AG04450 (cell line): ENCODE measurements around the gene SUMF2. TPM values are rescaled to one million over a fixed set of nuclear protein-coding genes. Genes with fewer than 3 reads are reported as not detected.

Experiments used
- CTCF ChIA-PET: fragments of 300-600, 350-600 bp; formaldehyde crosslinking; extraction: SDS; loops from one replicate; lab custom pipeline; 2022; ENCODE audit warnings: antibody characterized with exemption, inconsistent platforms; lab: Charles Lee
- POLR2A ChIA-PET: fragments of 350-600 bp; formaldehyde crosslinking; extraction: SDS; loops from one replicate; lab custom pipeline; 2021; ENCODE audit warnings: antibody characterized with exemption, inconsistent platforms; lab: Yijun Ruan, JAX
- DNase-seq: peaks from one replicate; pipeline ENCODE4 v3.0.0-alpha.2; 2011; ENCODE audit warnings: low read depth, low spot score
- H3K27ac ChIP-seq: one replicate; pipeline ENCODE4 v1.5.1; 2012; ENCODE audit warnings: low read depth, low read length, control low read depth
- H3K27me3 ChIP-seq: one replicate; pipeline ENCODE4 v1.6.0; 2012; ENCODE audit warnings: low read length; ENCODE audit not compliant: control insufficient read depth, insufficient read depth
- H3K4me3 ChIP-seq: 2 replicates; pipeline ENCODE4 v1.5.1; 2011; ENCODE audit warnings: mild to moderate bottlenecking, low read depth, low read length, control low read depth
- H3K9me3 ChIP-seq: 2 replicates; pipeline ENCODE4 v1.5.1; 2012; ENCODE audit warnings: low read length; ENCODE audit not compliant: control insufficient read depth, insufficient read depth
- CTCF ChIP-seq: IDR thresholded peaks from 2 replicates; pipeline ENCODE4 v1.5.1; 2011; ENCODE audit warnings: low read depth, low read length, control low read depth, inconsistent platforms
- polyA plus RNA-seq: library from polyadenylated mRNA; depleted of rRNA; stranded (reverse); fragments of >200 nt; gene quantifications from 2 replicates; pipeline ENCODE4 v1.2.3, GENCODE V29; 2011

The SUMF2 gene
- polyA plus RNA-seq, 1 experiment, result 95.4 TPM

- Histone ChIP-seq H3K27ac (peak overlapping the region; percentile 77), H3K9me3 (no peaks in the 10 kb centered on the region; the same call in 1 of the 2 replicates), H3K27me3 (no peaks in the 10 kb centered on the region), H3K4me3 (peak overlapping the region; percentile 86)
- DNase-seq, result no peak
- POLR2A ChIA-PET, result interaction anchor here (0.6 to 1.7 kb wide), 14 partner anchors 8 to 1310 kb away, joined by 3 to 41 read pairs (median 4); partner anchors contain the start of genes SEC61G and SUMF2
- no peak for TF ChIP-seq CTCF
- CTCF ChIA-PET, result interaction anchor here (0.6 to 2.0 kb wide), 7 partner anchors 13 to 87 kb away, joined by 3 to 15 read pairs (median 4); partner anchors contain the start of gene SUMF2
These were observed 13.1 kb upstream of the SUMF2 start for GRCh38 chr7:56051053-56051338.

DNA sequence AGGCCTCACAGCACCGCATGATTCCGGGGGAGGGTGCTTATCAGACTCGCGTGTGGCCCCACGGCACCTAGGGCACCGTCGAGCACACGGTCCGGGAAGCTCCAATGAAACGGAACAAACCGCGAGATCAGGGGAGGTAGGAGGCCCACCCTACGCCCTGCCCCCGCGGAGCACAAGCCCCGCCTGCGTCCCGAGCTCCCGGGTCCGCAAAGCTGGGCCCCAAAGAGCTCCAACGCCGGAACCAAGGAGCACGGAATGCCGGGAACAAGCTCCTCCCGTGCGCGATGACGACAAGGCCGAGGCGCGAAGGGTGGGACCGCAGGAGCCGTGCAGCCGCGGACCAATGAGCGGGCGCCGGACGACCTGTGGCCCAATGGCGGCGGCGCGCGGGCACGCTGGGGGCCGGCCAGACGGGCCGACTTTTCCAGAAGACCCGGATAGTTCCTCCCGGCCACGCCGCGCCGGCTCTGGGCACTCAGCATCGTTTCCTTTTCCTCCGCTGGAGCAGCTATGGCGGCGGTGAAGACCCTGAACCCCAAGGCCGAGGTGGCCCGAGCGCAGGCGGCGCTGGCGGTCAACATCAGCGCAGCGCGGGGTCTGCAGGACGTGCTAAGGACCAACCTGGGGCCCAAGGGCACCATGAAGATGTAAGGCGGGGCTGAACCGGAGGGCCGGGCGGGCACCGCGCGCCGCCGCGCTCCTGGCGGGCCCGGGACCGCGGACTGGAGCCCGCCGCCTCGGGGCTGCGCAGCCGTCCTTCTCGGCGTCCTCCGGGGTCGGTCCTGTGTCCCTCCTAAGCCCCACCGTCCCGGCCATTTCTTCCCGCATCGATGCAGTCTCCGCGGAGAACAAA lies 12.5 kb upstream of the SUMF2 start, which contains the start of the genes CCT6A and PSPH:
Gene CCT6A, plus strand, starts transcription at position 427 of the 853 bp plus-strand sequence. Its CDS starts 84 bp downstream, at position 511.
Gene PSPH, minus strand, starts transcription at position 106 of the 853 bp plus-strand sequence. CDS start 30,232 bp downstream, outside the sequence.
- ChIA-PET POLR2A (interaction anchor here (0.6 to 1.7 kb wide), 15 partner anchors 8 to 1310 kb away, joined by 3 to 41 read pairs (median 4); partner anchors contain the start of genes SEC61G and SUMF2), CTCF (interaction anchor here (0.6 to 2.0 kb wide), 7 partner anchors 13 to 88 kb away, joined by 3 to 15 read pairs (median 4); partner anchors contain the start of gene SUMF2)
- no peak for TF ChIP-seq CTCF
- Histone ChIP-seq H3K4me3 (peak within 1 kb of the TSS; percentile 93), H3K9me3 (no peaks in the 10 kb centered on the region; the same call in 1 of the 2 replicates), H3K27me3 (no peaks in the 10 kb centered on the region), H3K27ac (peak within 1 kb of the TSS; percentile 87)
- peak; percentile 97 for DNase-seq

- H3K4me3 ChIP-seq, result no peak overlapping the region
- no peak overlapping the region for H3K27ac ChIP-seq
- no peak for TF ChIP-seq CTCF
- DNase-seq, result no peak
- POLR2A ChIA-PET, result interaction anchor here (1.5 kb wide), 1 partner anchor 11 kb away, joined by 5 read pairs; the partner anchor contains the start of gene SUMF2
- H3K9me3 ChIP-seq, result no peaks in the 10 kb centered on the region; the same call in 1 of the 2 replicates
- CTCF ChIA-PET, result interaction anchor here (1.7 to 3.2 kb wide), 2 partner anchors 12 to 21 kb away, joined by 14 to 23 read pairs; partner anchors contain the start of gene SUMF2
- H3K27me3 ChIP-seq, result no peaks in the 10 kb centered on the region
These were observed 10.7 kb upstream of the SUMF2 start for GRCh38 chr7:56053379-56053778.

- no peaks in the 10 kb centered on the region; the same call in 1 of the 2 replicates for H3K9me3 ChIP-seq
- H3K27me3 ChIP-seq, result no peaks in the 10 kb centered on the region
- no peak for TF ChIP-seq CTCF
- no peak overlapping the region for H3K27ac ChIP-seq
- DNase-seq, result no peak
- CTCF ChIA-PET, result interaction anchor here (1.2 to 3.2 kb wide), 3 partner anchors 11 to 25 kb away, joined by 6 to 23 read pairs (median 14); partner anchors contain the start of gene SUMF2
- H3K4me3 ChIP-seq, result no peak overlapping the region
- POLR2A ChIA-PET, result interaction anchor here (1.5 kb wide), 1 partner anchor 10 kb away, joined by 5 read pairs; the partner anchor contains the start of gene SUMF2
These were observed 10.1 kb upstream of the SUMF2 start for GRCh38 chr7:56053993-56054392.
